Measurements from ENCODE around the gene PTTG1IP.

The PTTG1IP gene

GRCh38 chr21:44817914-44818639, 55.4 kb downstream of the PTTG1IP start, which contains the start of gene SUMO3:
Gene SUMO3, minus strand, starts transcription at chr21:44818062. Its CDS starts 94 bp downstream, at chr21:44817968.
- DNase-seq: peak; percentile 85

- peak; percentile 96 for DNase-seq
Measured at GRCh38 chr21:44817506-44817880, 56.0 kb downstream of the PTTG1IP start.

- DNase-seq: no peak
Measured at GRCh38 chr21:44816761-44817505, 56.6 kb downstream of the PTTG1IP start.

GRCh38 chr21:44815852-44816628, 57.5 kb downstream of the PTTG1IP start:
- DNase-seq: no peak

GRCh38 chr21:44815225-44815624, 58.3 kb downstream of the PTTG1IP start:
- no peak for DNase-seq

GRCh38 chr21:44814498-44815023, 58.9 kb downstream of the PTTG1IP start:
- no peak for DNase-seq

- no peak for DNase-seq
Measured at GRCh38 chr21:44813727-44814126, 59.8 kb downstream of the PTTG1IP start.

- DNase-seq: no peak
Measured at GRCh38 chr21:44813149-44813548, 60.3 kb downstream of the PTTG1IP start.

- DNase-seq: no peak
Measured at GRCh38 chr21:44812640-44813039, 60.9 kb downstream of the PTTG1IP start.

GRCh38 chr21:44810779-44811178, 62.7 kb downstream of the PTTG1IP start:
- no peak for DNase-seq

GRCh38 chr21:44805859-44806258, 67.6 kb downstream of the PTTG1IP start:
- no peak for DNase-seq

- DNase-seq: no peak
Measured at GRCh38 chr21:44805226-44805625, 68.3 kb downstream of the PTTG1IP start.

GRCh38 chr21:44804762-44805161, 68.7 kb downstream of the PTTG1IP start:
- DNase-seq: no peak

GRCh38 chr21:44803651-44804050, 69.8 kb downstream of the PTTG1IP start:
- no peak for DNase-seq

- no peak for DNase-seq
Measured at GRCh38 chr21:44802396-44803153, 70.9 kb downstream of the PTTG1IP start.

- DNase-seq: peak; percentile 87
Measured at GRCh38 chr21:44801468-44802395, 71.8 kb downstream of the PTTG1IP start, which contains the start of gene UBE2G2. Gene UBE2G2, minus strand, starts transcription at chr21:44801820. Its CDS starts 72 bp downstream, at chr21:44801748.

GRCh38 chr21:44800971-44801467, 72.5 kb downstream of the PTTG1IP start:
- DNase-seq: peak; percentile 42

GRCh38 chr21:44800103-44800502, 73.4 kb downstream of the PTTG1IP start:
- DNase-seq: peak; percentile 34

- no peak for DNase-seq
Measured at GRCh38 chr21:44799646-44800045, 73.8 kb downstream of the PTTG1IP start.

All from CD4-positive, alpha-beta T cell treated with Interleukin-17A for 4 hours (primary cell).